Uterus (tissue), 2 donors: Measurements from ENCODE around the gene APCDD1.

Experiments
- POLR2A ChIP-seq, 2 donors: fragments of 450-650 bp; IDR thresholded peaks; one replicate each; pipeline ENCODE4 v1.6.1; 2016; ENCODE audit warnings: antibody characterized with exemption in 2 of 2, mild to moderate bottlenecking in 1 of 2, moderate library complexity in 1 of 2
- TF ChIP-seq, protein P1 (sequence below), 4 experiments: fragments of 200-600 bp in 2 of 4; fragments of 450-650 bp in 2 of 4; sonication (generic) in 2 of 4; IDR thresholded peaks; one replicate each; pipeline ENCODE4 v1.5.1; 2016 to 2019; ENCODE audit warnings: antibody characterized with exemption in 4 of 4, mild to moderate bottlenecking in 2 of 4, moderate library complexity in 1 of 4

DNA sequence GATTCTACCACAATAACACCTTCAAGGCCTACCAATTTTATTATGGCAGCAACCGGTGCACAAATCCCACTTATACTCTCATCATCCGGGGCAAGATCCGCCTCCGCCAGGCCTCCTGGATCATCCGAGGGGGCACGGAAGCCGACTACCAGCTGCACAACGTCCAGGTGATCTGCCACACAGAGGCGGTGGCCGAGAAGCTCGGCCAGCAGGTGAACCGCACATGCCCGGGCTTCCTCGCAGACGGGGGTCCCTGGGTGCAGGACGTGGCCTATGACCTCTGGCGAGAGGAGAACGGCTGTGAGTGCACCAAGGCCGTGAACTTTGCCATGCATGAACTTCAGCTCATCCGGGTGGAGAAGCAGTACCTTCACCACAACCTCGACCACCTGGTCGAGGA, 17.1 kb downstream of the APCDD1 start:
- TF ChIP-seq, protein P1, sequence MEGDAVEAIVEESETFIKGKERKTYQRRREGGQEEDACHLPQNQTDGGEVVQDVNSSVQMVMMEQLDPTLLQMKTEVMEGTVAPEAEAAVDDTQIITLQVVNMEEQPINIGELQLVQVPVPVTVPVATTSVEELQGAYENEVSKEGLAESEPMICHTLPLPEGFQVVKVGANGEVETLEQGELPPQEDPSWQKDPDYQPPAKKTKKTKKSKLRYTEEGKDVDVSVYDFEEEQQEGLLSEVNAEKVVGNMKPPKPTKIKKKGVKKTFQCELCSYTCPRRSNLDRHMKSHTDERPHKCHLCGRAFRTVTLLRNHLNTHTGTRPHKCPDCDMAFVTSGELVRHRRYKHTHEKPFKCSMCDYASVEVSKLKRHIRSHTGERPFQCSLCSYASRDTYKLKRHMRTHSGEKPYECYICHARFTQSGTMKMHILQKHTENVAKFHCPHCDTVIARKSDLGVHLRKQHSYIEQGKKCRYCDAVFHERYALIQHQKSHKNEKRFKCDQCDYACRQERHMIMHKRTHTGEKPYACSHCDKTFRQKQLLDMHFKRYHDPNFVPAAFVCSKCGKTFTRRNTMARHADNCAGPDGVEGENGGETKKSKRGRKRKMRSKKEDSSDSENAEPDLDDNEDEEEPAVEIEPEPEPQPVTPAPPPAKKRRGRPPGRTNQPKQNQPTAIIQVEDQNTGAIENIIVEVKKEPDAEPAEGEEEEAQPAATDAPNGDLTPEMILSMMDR (IDR thresholded peaks at IDR 0.05), result no peak
- TF ChIP-seq POLR2A (IDR thresholded peaks at IDR 0.05), result no peak
